WTC11 (cell line): ENCODE measurements around the gene STRA8. TPM values are rescaled to one million over a fixed set of nuclear protein-coding genes. Genes with fewer than 3 reads are reported as not detected.

Experiments used
- ATAC-seq: fragments of 200-7000 bp; cut with Tn5 transposase; 2 replicates; pipeline ENCODE4 v1.10.0; 2021; ENCODE audit warnings: mild to moderate bottlenecking, moderate library complexity
- CTCF ChIA-PET: fragments of 300-600 bp; sonication (Branson Sonifier 250); formaldehyde crosslinking; loops from one replicate; lab custom pipeline; 2021; ENCODE audit warnings: antibody characterized with exemption; lab: Charles Lee
- POLR2A ChIA-PET: fragments of 350-600 bp; sonication (Branson Sonifier 250); formaldehyde crosslinking; loops from one replicate; lab custom pipeline; 2021; ENCODE audit warnings: antibody characterized with exemption; lab: Charles Lee
- DNase-seq: peaks from one replicate; pipeline ENCODE4 v3.0.0; 2021; ENCODE audit warnings: low spot score
- H3K27ac Mint-ChIP-seq: 2 replicates; pipeline ENCODE4 v1.8.0; 2021; ENCODE audit warnings: mixed read lengths
- H3K27me3 Mint-ChIP-seq: 2 replicates; pipeline ENCODE4 v1.8.0; 2021; ENCODE audit warnings: low read depth, mild to moderate bottlenecking, moderate library complexity, mixed read lengths
- H3K36me3 Mint-ChIP-seq: 2 replicates; pipeline ENCODE4 v1.8.0; 2021; ENCODE audit warnings: mixed read lengths
- H3K4me1 Mint-ChIP-seq: 2 replicates; pipeline ENCODE4 v1.8.0; 2022; ENCODE audit warnings: mixed read lengths
- H3K4me3 Mint-ChIP-seq: 2 replicates; pipeline ENCODE4 v1.8.0; 2021; ENCODE audit warnings: mild to moderate bottlenecking, moderate library complexity, mixed read lengths
- H3K9me3 Mint-ChIP-seq: 2 replicates; pipeline ENCODE4 v1.8.0; 2021; ENCODE audit warnings: mixed read lengths
- CBFB ChIP-seq: sonication (generic); formaldehyde crosslinking; IDR thresholded peaks from 2 replicates; pipeline ENCODE4 v1.8.1; 2022; ENCODE audit warnings: mild to moderate bottlenecking, low read depth, missing genetic modification reagents
- CREB1 ChIP-seq: sonication (generic); formaldehyde crosslinking; IDR thresholded peaks from 2 replicates; pipeline ENCODE4 v1.8.0; 2023; ENCODE audit warnings: mild to moderate bottlenecking, missing genetic modification reagents
- E2F5 ChIP-seq: sonication (generic); formaldehyde crosslinking; IDR thresholded peaks from 2 replicates; pipeline ENCODE4 v1.8.1; 2022; ENCODE audit warnings: mild to moderate bottlenecking, moderate library complexity, missing genetic modification reagents
- ESRRA ChIP-seq: sonication (generic); formaldehyde crosslinking; IDR thresholded peaks from 2 replicates; pipeline ENCODE4 v1.8.1; 2022; ENCODE audit warnings: mild to moderate bottlenecking, missing genetic modification reagents, borderline replicate concordance
- FOXK1 ChIP-seq: sonication (generic); formaldehyde crosslinking; IDR thresholded peaks from 2 replicates; pipeline ENCODE4 v1.8.0; 2022; ENCODE audit warnings: mild to moderate bottlenecking, moderate library complexity, missing genetic modification reagents
- GRHL2 ChIP-seq: fragments of 250-450 bp; sonication (Bioruptor Pico); IDR thresholded peaks from 2 replicates; pipeline ENCODE4 v1.8.0; 2022; ENCODE audit warnings: mild to moderate bottlenecking, moderate library complexity; ENCODE audit not compliant: insufficient replicate concordance, severe bottlenecking
- HMGXB4 ChIP-seq: sonication (generic); formaldehyde crosslinking; IDR thresholded peaks from 2 replicates; pipeline ENCODE4 v1.8.1; 2023; ENCODE audit warnings: mild to moderate bottlenecking, moderate library complexity, missing genetic modification reagents
- IRF2 ChIP-seq: sonication (generic); formaldehyde crosslinking; IDR thresholded peaks from 2 replicates; pipeline ENCODE4 v1.8.0; 2022; ENCODE audit warnings: low read depth, missing genetic modification reagents, borderline replicate concordance
- MXD4 ChIP-seq: fragments of 250-450 bp; sonication (Bioruptor Pico); IDR thresholded peaks from 2 replicates; pipeline ENCODE4 v1.8.0; 2021; ENCODE audit warnings: mild to moderate bottlenecking, moderate library complexity, borderline replicate concordance
- MYBL2 ChIP-seq: sonication (generic); formaldehyde crosslinking; IDR thresholded peaks from 2 replicates; pipeline ENCODE4 v1.8.1; 2023; ENCODE audit warnings: mild to moderate bottlenecking, moderate library complexity, missing genetic modification reagents
- RELA ChIP-seq: sonication (generic); formaldehyde crosslinking; IDR thresholded peaks from 2 replicates; pipeline ENCODE4 v1.8.1; 2022; ENCODE audit warnings: missing genetic modification reagents, mild to moderate bottlenecking, borderline replicate concordance
- TP53 ChIP-seq: sonication (generic); formaldehyde crosslinking; IDR thresholded peaks from 2 replicates; pipeline ENCODE4 v1.8.1; 2023; ENCODE audit warnings: mild to moderate bottlenecking, missing genetic modification reagents
- ZNF138 ChIP-seq: sonication (generic); formaldehyde crosslinking; conservative IDR thresholded peaks from 2 replicates; pipeline ENCODE4 v1.8.1; 2022; ENCODE audit warnings: mild to moderate bottlenecking, moderate library complexity, missing genetic modification reagents
- ZNF232 ChIP-seq: sonication (generic); formaldehyde crosslinking; IDR thresholded peaks from 2 replicates; pipeline ENCODE4 v1.8.0; 2022; ENCODE audit warnings: mild to moderate bottlenecking, missing genetic modification reagents
- ZNF317 ChIP-seq: sonication (generic); formaldehyde crosslinking; IDR thresholded peaks from 2 replicates; pipeline ENCODE4 v1.8.1; 2023; ENCODE audit warnings: low read depth, mild to moderate bottlenecking, moderate library complexity, missing genetic modification reagents, borderline replicate concordance
- ZNF532 ChIP-seq: fragments of 250-450 bp; sonication (Bioruptor Pico); IDR thresholded peaks from 2 replicates; pipeline ENCODE4 v1.9.0; 2021; ENCODE audit warnings: mild to moderate bottlenecking, borderline replicate concordance
- total RNA-seq: library from RNA; stranded (reverse); gene quantifications from 3 replicates; pipeline ENCODE4 v1.2.3, GENCODE V29; 2021
- TF ChIP-seq, protein P1 (sequence below): sonication (generic); formaldehyde crosslinking; IDR thresholded peaks from 2 replicates; pipeline ENCODE4 v1.8.1; 2023; ENCODE audit warnings: mild to moderate bottlenecking, missing genetic modification reagents, moderate library complexity
- TF ChIP-seq, protein P2 (sequence below): fragments of 250-450 bp; sonication (Bioruptor Pico); IDR thresholded peaks from 2 replicates; pipeline ENCODE4 v2.1.2; 2022; ENCODE audit warnings: mild to moderate bottlenecking, moderate library complexity
- TF ChIP-seq, protein P3 (sequence below): fragments of 250-450 bp; sonication (Bioruptor Pico); IDR thresholded peaks from 2 replicates; pipeline ENCODE4 v1.8.0; 2021; ENCODE audit warnings: mild to moderate bottlenecking

Gene STRA8
- total RNA-seq, 1 experiment from 2014 or later: not detected

DNA sequence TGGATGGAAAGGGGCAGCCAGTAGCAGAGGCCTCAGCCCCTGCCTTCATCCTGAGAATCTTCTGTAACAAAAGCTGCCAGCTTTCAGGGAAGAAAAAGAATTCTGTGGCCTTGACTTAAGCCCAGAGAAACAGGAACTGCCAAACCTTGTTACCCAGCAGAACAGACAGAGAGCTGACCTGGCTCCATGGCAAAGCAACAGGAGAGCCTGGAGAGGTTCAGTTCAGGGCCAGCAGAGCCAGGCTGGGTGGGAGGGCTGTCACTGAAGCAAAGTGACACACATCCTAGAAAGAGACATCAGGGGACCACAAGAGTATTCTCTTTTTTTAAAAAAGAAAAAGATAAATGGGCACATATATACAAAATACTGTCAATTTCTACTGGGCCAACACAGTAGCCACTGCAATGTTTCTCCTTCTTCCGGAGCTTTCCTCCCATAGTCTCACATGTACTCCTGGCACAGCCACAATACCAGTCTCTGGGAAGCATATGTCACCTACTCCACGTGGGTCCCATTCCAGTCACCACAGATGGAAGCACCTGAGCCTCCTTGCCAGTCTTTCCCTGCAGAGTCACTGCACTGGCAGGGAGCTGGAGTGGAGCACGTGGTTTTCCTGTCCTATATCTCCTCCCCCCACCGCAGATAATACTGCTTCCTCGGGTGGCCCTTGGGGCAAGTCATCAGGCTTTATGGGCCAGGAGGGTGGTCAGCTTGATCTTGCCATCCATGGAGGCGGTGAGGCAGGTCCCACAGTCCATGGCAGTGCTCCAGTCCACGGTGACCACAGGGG lies 48.0 kb upstream of the STRA8 start:
- Mint-ChIP-seq H3K4me3 (no peak overlapping the region), H3K4me1 (no peaks in the 10 kb centered on the region), H3K27ac (no peak overlapping the region), H3K27me3 (no peaks in the 10 kb centered on the region)
- ATAC-seq: no peak
- TF ChIP-seq HMGXB4 (CRISPR knock-in tag): no peak
- TF ChIP-seq, protein P1, sequence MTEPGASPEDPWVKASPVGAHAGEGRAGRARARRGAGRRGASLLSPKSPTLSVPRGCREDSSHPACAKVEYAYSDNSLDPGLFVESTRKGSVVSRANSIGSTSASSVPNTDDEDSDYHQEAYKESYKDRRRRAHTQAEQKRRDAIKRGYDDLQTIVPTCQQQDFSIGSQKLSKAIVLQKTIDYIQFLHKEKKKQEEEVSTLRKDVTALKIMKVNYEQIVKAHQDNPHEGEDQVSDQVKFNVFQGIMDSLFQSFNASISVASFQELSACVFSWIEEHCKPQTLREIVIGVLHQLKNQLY (CRISPR knock-in tag): no peak
- TF ChIP-seq, protein P2, sequence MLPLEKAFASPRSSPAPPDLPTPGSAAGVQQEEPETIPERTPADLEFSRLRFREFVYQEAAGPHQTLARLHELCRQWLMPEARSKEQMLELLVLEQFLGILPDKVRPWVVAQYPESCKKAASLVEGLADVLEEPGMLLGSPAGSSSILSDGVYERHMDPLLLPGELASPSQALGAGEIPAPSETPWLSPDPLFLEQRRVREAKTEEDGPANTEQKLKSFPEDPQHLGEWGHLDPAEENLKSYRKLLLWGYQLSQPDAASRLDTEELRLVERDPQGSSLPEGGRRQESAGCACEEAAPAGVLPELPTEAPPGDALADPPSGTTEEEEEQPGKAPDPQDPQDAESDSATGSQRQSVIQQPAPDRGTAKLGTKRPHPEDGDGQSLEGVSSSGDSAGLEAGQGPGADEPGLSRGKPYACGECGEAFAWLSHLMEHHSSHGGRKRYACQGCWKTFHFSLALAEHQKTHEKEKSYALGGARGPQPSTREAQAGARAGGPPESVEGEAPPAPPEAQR (CRISPR knock-in tag): no peak
- no peak for TF ChIP-seq ZNF138 (CRISPR knock-in tag)
- TF ChIP-seq ZNF532 (CRISPR knock-in tag): no peak
- no peak for TF ChIP-seq CBFB (CRISPR knock-in tag)
- no peak for TF ChIP-seq RELA (CRISPR knock-in tag)
- TF ChIP-seq ZNF317 (CRISPR knock-in tag): no peak
- TF ChIP-seq CREB1 (CRISPR knock-in tag): no peak
- no peak for TF ChIP-seq ESRRA
- no peak for TF ChIP-seq FOXK1
- TF ChIP-seq MYBL2: no peak
- TF ChIP-seq TP53 (CRISPR knock-in tag): no peak
- TF ChIP-seq, protein P3, sequence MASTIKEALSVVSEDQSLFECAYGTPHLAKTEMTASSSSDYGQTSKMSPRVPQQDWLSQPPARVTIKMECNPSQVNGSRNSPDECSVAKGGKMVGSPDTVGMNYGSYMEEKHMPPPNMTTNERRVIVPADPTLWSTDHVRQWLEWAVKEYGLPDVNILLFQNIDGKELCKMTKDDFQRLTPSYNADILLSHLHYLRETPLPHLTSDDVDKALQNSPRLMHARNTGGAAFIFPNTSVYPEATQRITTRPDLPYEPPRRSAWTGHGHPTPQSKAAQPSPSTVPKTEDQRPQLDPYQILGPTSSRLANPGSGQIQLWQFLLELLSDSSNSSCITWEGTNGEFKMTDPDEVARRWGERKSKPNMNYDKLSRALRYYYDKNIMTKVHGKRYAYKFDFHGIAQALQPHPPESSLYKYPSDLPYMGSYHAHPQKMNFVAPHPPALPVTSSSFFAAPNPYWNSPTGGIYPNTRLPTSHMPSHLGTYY (CRISPR knock-in tag): no peak
- TF ChIP-seq IRF2 (CRISPR knock-in tag): no peak
- TF ChIP-seq MXD4 (CRISPR knock-in tag): no peak
- no peak for TF ChIP-seq E2F5 (CRISPR knock-in tag)
- no peak for TF ChIP-seq ZNF232 (CRISPR knock-in tag)
- TF ChIP-seq GRHL2 (CRISPR knock-in tag): no peak
- TF ChIP-seq, all 79 proteins: peak for 0
- CTCF ChIA-PET: no interaction called here
- no peak for DNase-seq
- Mint-ChIP-seq H3K36me3 (peaks cover 56% of the 10 kb centered on the region), H3K9me3 (peaks cover 29% of the 10 kb centered on the region)
- POLR2A ChIA-PET: no interaction called here
